ENCODE measurements around the gene CEP76. TPM values are rescaled to one million over a fixed set of nuclear protein-coding genes. Genes with fewer than 3 reads are reported as not detected.

Gene CEP76
- polyA plus RNA-seq, 1 experiment: 4.0 TPM

GRCh38 chr18:12638644-12639124 lies 63.8 kb downstream of the CEP76 start:
- ChIA-PET CTCF (no interaction called here), POLR2A (no interaction called here)
- no peak overlapping the region for H3K4me3 ChIP-seq (ENCODE audit: low read depth, low read length)
- no peak for DNase-seq (ENCODE audit: low read depth)
- H3K27me3 ChIP-seq (ENCODE audit: control insufficient read depth, insufficient read depth, low read length): no peaks in the 10 kb centered on the region
- TF ChIP-seq CTCF (IDR thresholded peaks at IDR 0.05; ENCODE audit: insufficient read depth, low read depth, low read length): no peak
- no peaks in the 10 kb centered on the region for H3K36me3 ChIP-seq (ENCODE audit: control insufficient read depth, insufficient read depth, low read length)

GRCh38 chr18:12637901-12638643 lies 64.5 kb downstream of the CEP76 start:
- ChIA-PET POLR2A (no interaction called here), CTCF (no interaction called here)
- Histone ChIP-seq H3K36me3 (ENCODE audit: control insufficient read depth, insufficient read depth, low read length) (no peaks in the 10 kb centered on the region), H3K27me3 (ENCODE audit: control insufficient read depth, insufficient read depth, low read length) (no peaks in the 10 kb centered on the region), H3K4me3 (ENCODE audit: low read depth, low read length) (no peak overlapping the region)
- TF ChIP-seq CTCF (IDR thresholded peaks at IDR 0.05; ENCODE audit: insufficient read depth, low read depth, low read length): no peak
- no peak for DNase-seq (ENCODE audit: low read depth)

- Histone ChIP-seq H3K27me3 (ENCODE audit: control insufficient read depth, insufficient read depth, low read length) (no peaks in the 10 kb centered on the region), H3K4me3 (ENCODE audit: low read depth, low read length) (no peak overlapping the region), H3K36me3 (ENCODE audit: control insufficient read depth, insufficient read depth, low read length) (no peaks in the 10 kb centered on the region)
- DNase-seq (ENCODE audit: low read depth): no peak
- ChIA-PET CTCF (no interaction called here), POLR2A (no interaction called here)
- TF ChIP-seq CTCF (IDR thresholded peaks at IDR 0.05; ENCODE audit: insufficient read depth, low read depth, low read length): no peak
Measured at GRCh38 chr18:12637393-12637792, 65.1 kb downstream of the CEP76 start.

- no peak for TF ChIP-seq CTCF (IDR thresholded peaks at IDR 0.05; ENCODE audit: insufficient read depth, low read depth, low read length)
- H3K4me3 ChIP-seq (ENCODE audit: low read depth, low read length): no peak overlapping the region
- CTCF ChIA-PET: no interaction called here
- POLR2A ChIA-PET: no interaction called here
- no peak for DNase-seq (ENCODE audit: low read depth)
- no peaks in the 10 kb centered on the region for H3K36me3 ChIP-seq (ENCODE audit: control insufficient read depth, insufficient read depth, low read length)
- no peaks in the 10 kb centered on the region for H3K27me3 ChIP-seq (ENCODE audit: control insufficient read depth, insufficient read depth, low read length)
Measured at GRCh38 chr18:12631831-12632477, 70.6 kb downstream of the CEP76 start.

- no peaks in the 10 kb centered on the region for H3K36me3 ChIP-seq (ENCODE audit: control insufficient read depth, insufficient read depth, low read length)
- POLR2A ChIA-PET: no interaction called here
- no peak for DNase-seq (ENCODE audit: low read depth)
- TF ChIP-seq CTCF (IDR thresholded peaks at IDR 0.05; ENCODE audit: insufficient read depth, low read depth, low read length): no peak
- H3K27me3 ChIP-seq (ENCODE audit: control insufficient read depth, insufficient read depth, low read length): no peaks in the 10 kb centered on the region
- no peak overlapping the region for H3K4me3 ChIP-seq (ENCODE audit: low read depth, low read length)
- CTCF ChIA-PET: interaction anchor here (0.7 kb wide), 1 partner anchor 20 kb away, joined by 3 read pairs; no protein-coding TSS in a partner anchor
Measured at GRCh38 chr18:12630136-12630535, 72.4 kb downstream of the CEP76 start.

Measured in BJ (cell line).